SK-N-SH (cell line): Measurements from ENCODE around the gene PTTG1IP2.

Experiments
- CTCF ChIP-seq: fragments of 200-600 bp; sonication (generic); IDR thresholded peaks from 2 replicates; pipeline ENCODE4 v1.6.1; 2017; ENCODE audit warnings: antibody characterized with exemption, mild to moderate bottlenecking, moderate library complexity
- FOSL2 ChIP-seq: IDR thresholded peaks from 2 replicates; pipeline ENCODE4 v1.4.0; 2012; ENCODE audit warnings: low read depth, mild to moderate bottlenecking, moderate library complexity, borderline replicate concordance
- GABPA ChIP-seq: IDR thresholded peaks from 2 replicates; pipeline ENCODE4 v1.4.0; 2012; ENCODE audit warnings: low read depth, mild to moderate bottlenecking
- MAX ChIP-seq: IDR thresholded peaks from 2 replicates; pipeline ENCODE4 v1.4.0; 2012; ENCODE audit warnings: low read depth
- NRF1 ChIP-seq: IDR thresholded peaks from 2 replicates; pipeline ENCODE4 v1.6.1; 2012; ENCODE audit warnings: low read depth, mild to moderate bottlenecking, low read length
- POLR2AphosphoS5 ChIP-seq: IDR thresholded peaks from 2 replicates; pipeline ENCODE4 v1.6.1; 2012; ENCODE audit warnings: low read depth, low read length
- SIN3A ChIP-seq: IDR thresholded peaks from 2 replicates; pipeline ENCODE4 v1.6.1; 2012; ENCODE audit warnings: low read depth, mild to moderate bottlenecking, low read length, moderate library complexity, borderline replicate concordance
- TCF12 ChIP-seq: IDR thresholded peaks from 2 replicates; pipeline ENCODE4 v1.4.0; 2012
- YY1 ChIP-seq: IDR thresholded peaks from 2 replicates; pipeline ENCODE4 v1.4.0; 2012; ENCODE audit warnings: low read depth, mild to moderate bottlenecking
- TF ChIP-seq, protein P1 (sequence below): IDR thresholded peaks from 2 replicates; pipeline ENCODE4 v1.6.1; 2012; ENCODE audit warnings: mild to moderate bottlenecking, low read depth, low read length, moderate library complexity

- no peak for TF ChIP-seq CTCF
- no peak for TF ChIP-seq MAX
- TF ChIP-seq SIN3A, result no peak
- TF ChIP-seq, protein P1, sequence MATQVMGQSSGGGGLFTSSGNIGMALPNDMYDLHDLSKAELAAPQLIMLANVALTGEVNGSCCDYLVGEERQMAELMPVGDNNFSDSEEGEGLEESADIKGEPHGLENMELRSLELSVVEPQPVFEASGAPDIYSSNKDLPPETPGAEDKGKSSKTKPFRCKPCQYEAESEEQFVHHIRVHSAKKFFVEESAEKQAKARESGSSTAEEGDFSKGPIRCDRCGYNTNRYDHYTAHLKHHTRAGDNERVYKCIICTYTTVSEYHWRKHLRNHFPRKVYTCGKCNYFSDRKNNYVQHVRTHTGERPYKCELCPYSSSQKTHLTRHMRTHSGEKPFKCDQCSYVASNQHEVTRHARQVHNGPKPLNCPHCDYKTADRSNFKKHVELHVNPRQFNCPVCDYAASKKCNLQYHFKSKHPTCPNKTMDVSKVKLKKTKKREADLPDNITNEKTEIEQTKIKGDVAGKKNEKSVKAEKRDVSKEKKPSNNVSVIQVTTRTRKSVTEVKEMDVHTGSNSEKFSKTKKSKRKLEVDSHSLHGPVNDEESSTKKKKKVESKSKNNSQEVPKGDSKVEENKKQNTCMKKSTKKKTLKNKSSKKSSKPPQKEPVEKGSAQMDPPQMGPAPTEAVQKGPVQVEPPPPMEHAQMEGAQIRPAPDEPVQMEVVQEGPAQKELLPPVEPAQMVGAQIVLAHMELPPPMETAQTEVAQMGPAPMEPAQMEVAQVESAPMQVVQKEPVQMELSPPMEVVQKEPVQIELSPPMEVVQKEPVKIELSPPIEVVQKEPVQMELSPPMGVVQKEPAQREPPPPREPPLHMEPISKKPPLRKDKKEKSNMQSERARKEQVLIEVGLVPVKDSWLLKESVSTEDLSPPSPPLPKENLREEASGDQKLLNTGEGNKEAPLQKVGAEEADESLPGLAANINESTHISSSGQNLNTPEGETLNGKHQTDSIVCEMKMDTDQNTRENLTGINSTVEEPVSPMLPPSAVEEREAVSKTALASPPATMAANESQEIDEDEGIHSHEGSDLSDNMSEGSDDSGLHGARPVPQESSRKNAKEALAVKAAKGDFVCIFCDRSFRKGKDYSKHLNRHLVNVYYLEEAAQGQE, result no peak
- TF ChIP-seq POLR2AphosphoS5, result no peak
- no peak for TF ChIP-seq NRF1
- no peak for TF ChIP-seq FOSL2
- TF ChIP-seq TCF12, result peak; percentile 6; the same call in 1 of the 2 replicates
- TF ChIP-seq YY1, result no peak
- no peak for TF ChIP-seq GABPA
Observed at GRCh38 chr7:90512821-90513254, 43.4 kb downstream of the PTTG1IP2 start.
